ENCODE data around the gene INPP5D. TPM values are rescaled to one million over a fixed set of nuclear protein-coding genes. Genes with fewer than 3 reads are reported as not detected.
"Not testable (repeated sequence)": the region's sequence is repeated elsewhere in the genome, so short reads cannot be mapped to it uniquely, and the experiment has no call there.

Gene INPP5D
- polyA plus RNA-seq, 3 donors, result 6.6 to 7.2 (median 6.7) TPM

- no peak for DNase-seq
These were observed 8.6 kb upstream of the INPP5D start for GRCh38 chr2:233051241-233052149.

GRCh38 chr2:233052517-233052916, 7.6 kb upstream of the INPP5D start:
- not testable (repeated sequence) for DNase-seq

DNA sequence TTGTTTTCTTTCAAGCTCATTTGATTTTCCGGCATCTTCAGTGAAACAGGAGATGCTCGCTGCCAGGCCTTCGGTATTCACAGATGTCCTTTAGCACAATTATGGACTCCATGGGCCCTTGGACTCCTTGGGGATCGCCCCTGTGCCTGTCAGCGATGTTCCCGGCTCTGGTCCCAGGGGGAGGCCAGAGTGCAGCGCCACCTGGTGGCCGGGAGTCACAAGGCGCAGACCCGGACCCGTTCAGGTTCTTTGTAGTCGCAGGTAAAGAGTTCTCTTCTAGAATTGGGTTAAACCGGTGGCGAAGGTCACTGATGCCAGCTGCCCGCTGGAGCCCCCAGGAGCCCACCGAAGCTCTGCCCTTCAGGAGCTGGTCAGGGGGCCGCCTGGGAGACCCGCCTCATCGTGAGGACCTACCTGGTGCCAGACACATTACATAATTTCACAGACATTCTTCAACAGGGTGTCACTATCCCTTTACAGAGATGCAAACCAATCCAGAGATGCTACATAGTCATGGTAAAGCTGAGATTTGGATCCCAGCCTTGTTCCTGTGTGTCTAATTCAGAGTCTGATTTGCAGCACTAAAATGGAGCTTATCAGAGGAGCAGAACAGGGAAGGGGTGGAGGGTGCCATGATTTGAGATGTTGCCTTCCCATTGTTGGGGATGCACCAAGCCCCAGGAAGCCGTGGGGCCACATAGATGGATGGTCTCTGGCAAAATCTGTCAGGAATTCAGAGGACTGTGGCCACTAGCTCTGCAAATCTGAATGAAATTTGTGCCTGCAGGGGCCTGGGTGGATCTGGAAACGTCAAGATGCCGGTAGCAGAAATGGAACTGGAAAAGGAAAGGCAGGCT, 6.0 kb upstream of the INPP5D start:
- no peak for DNase-seq

DNA sequence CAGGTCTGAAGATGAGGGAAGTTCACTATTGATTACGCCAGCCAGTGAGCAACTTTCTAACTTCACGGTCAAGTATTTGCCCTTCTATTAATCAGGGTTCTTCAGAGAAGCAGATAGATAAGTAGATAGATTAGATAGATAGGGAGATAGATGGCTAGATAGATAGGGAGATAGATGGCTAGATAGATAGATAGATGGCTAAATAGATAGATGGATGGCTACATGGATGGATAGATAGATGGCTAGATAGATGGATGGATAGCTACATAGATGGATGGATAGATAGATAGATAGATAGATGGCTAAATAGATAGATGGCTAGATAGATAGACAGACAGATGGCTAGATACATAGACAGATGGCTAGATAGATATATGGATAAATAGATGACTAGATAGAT, 4.8 kb upstream of the INPP5D start:
- no peak for DNase-seq

DNA sequence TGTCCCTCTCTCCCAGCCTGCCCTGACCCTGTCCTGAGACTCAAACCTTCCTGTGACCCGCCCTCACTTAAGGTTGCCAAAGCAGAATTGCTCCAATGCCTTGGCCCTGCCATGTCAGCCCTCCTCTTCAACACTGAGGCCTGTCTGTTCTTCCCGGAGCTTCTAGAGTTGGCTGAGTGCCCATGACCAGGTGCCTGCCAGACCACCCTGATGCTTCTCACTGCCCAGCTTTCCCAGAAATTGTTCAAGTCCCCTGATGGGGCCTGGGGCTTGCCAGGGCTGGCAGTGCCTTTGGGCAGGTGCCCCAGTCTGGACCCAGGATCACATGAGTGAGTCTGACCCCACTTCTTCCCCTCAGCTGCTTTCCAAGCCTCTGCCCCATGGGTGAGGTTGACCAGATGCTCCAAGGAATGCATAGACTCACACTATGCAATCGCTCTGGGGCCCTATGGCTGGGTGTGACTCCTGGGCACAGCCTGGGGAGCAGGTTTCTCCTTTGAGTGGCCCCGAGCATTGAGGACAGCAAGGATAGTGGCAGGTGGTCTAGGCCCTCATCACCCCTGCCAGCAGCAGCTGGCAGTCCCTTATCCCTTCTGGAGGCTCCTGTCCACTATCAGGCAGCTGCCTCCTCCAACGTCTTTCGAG, 3.1 kb upstream of the INPP5D start:
- DNase-seq, result no peak

DNA sequence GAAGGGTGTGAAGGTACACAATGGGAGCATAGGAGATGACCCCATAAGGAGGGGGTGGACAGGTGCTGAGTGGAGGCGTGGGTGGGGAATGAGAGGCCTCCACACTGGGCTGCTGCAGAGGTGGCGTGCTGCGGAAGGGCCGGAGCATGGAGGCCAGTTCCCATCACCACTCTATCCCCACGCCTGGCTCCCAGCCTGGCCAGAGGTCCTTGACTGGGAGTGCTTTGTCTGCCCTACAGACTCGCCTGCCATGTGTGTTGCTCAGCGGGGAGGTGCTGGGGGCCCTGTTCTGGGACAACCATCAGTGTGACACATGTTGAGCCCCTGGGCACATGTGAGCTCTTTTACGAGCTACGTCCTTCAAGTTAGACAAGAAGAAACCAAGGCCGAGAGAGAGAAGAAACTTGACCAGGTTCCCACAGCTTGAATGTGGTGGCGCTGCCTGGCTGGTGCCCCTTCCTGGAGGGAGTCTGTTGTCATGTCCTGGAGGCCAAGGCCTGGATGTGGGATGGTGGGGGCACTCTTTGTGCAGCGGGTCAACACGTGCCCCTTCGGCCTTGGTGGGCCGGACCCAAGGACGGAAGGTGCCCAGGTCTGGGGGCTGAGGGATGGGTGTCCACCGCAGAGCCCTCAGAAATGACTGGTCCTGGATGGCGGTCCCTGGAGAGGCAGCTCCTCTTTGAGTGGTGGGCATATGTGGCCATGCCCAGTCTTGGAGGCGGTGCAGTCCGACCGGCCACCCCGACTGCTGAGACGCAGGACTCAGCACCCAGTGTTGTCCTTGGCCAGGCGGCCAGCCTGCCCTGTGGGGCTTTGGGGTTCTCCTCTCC, 1.2 kb upstream of the INPP5D start:
- no peak for DNase-seq

DNA sequence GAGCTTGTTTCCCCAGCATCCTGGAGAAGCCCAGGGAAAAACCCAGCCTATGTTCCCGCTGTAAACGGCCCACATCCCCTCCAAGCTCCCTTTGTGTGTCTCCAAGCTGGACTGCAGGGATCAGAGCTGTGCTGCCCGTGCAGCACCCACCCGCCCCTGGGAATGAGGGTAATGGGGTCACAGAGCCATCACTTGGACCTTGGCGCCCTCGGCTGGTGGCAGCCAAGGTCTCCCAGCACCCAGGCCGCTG, 670 bp upstream of the INPP5D start:
- no peak for DNase-seq

DNA sequence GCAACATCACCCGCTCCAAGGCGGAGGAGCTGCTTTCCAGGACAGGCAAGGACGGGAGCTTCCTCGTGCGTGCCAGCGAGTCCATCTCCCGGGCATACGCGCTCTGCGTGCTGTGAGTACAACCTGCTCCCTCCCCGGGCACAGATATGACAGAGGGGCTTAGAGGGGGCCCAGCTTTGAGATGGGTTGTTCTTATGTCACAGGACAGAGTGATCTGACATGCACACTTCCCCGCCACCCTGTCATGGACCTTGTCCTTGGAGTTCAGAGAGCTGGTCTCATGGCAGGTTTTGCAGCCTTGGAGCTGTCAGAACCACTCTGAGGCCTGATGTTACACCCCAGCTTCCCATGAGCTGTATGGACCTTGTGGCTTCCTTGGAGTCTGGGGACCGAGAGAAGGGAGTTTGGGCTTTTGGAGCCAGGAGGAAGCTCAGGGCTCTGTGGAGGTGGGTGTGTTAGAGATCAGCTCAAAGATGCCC, 398 bp downstream of the INPP5D start:
- DNase-seq, result no peak

GRCh38 chr2:233060980-233061590, 943 bp downstream of the INPP5D start:
- no peak for DNase-seq

DNA sequence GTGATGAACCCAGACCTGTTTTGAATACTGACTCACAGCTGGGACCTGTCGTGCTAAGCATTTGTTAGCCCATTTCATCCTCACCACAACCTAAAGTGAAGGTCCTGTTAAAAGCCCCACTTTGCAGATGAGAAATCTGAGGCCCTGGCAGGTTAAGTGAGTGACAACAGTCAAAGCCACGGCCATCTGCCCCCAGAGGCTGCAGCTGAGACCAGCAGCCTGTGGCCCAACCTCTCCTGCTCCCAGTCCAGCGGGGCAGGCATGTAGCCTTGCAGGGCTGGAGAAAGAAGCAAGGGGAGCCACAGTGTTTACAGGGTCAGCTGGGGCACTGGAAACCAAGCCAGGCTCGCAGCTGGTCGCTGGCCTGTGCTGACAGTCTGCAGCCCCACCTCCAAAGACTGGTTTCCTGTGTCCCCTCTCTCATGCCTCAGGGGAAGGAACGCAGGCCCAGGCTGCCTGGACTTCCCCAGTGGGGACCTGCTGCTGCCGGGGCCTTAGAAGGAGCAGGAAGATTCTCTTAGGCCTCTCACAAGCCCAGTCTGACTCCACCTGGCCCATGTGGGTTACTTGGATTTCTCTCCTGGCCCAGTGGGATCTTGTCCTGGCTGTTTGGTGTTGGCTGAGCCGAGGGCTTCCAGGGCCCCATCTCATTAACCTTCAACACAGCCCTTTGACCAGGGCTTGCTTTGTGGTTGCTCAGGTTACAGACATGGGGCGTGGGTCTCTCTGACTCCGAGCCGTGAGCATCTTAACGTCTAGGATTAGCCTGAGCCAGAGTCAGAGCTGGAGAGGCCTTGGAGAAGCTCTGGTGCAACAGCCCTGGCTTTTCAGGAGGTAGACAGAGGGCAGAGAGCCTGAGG, 1.7 kb downstream of the INPP5D start:
- no peak for DNase-seq

GRCh38 chr2:233062451-233062850, 2.3 kb downstream of the INPP5D start:
- no peak for DNase-seq

DNA sequence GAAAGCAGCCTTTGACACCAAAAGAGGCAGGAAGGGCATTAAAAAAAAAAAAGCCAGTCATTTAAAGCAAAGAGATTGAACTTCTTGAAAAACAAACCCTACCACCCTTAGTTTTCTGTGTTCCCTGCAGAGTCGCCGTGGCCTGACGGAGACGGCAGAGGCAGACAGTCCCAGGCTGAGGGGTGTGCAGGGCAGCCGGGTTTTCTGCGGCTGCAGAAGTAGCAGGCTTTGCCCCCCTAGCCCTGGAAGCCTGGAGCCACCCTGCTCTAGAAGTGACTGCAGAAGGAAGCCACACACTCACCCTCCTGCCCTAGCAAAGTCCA, 2.8 kb downstream of the INPP5D start:
- DNase-seq, result no peak

GRCh38 chr2:233063269-233063975, 3.3 kb downstream of the INPP5D start:
- no peak for DNase-seq

DNA sequence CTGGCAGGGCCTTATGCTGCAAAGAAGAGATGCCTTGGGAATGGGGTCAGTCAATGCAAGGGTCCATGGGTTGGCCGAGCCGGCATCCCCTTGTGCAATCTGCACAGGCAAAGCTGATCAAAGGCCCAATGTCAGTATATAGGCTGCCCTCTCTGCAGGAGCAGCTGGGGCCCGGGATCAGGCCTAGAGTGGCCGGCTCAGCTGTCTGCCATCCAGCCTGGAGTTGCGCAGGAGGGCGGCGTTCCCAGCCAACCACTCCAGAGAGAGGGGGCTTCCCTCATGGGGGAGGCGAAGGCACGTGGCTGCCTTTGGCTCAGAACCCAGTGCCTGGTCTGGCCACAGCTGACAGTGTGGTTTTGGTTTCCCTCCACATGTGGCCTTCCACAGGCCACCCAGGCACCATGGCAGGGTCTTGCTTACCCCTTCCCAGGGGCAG, 3.9 kb downstream of the INPP5D start:
- no peak for DNase-seq

- no peak for DNase-seq
These were observed 4.5 kb downstream of the INPP5D start for GRCh38 chr2:233064530-233065199.

GRCh38 chr2:233065200-233065589, 5.1 kb downstream of the INPP5D start:
- not testable (repeated sequence) for DNase-seq

DNA sequence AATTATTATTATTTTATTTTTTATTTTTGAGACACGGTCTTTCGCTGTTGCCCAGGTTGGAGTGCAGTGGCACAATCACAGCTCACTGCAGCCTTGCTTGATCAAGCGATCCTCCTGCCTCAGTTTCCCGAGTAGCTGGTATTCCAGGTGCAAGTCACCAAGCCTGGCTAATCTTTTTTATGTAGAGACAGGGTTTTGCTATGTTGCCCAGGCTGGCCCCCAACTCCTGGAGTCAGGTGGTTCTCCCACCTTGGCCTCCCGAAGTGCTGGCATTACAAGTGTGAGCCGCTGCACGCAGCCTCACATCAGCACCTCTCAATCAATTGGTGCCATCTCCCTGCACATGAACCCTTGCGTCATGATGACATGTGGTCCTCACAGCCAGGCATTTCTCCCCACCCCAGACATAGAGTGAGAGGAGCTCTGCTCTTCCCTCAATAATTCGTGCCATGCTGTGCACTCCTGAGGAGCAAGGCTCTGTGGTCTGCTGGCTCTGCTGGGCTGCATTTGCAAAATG, 5.9 kb downstream of the INPP5D start:
- DNase-seq, result no peak

DNA sequence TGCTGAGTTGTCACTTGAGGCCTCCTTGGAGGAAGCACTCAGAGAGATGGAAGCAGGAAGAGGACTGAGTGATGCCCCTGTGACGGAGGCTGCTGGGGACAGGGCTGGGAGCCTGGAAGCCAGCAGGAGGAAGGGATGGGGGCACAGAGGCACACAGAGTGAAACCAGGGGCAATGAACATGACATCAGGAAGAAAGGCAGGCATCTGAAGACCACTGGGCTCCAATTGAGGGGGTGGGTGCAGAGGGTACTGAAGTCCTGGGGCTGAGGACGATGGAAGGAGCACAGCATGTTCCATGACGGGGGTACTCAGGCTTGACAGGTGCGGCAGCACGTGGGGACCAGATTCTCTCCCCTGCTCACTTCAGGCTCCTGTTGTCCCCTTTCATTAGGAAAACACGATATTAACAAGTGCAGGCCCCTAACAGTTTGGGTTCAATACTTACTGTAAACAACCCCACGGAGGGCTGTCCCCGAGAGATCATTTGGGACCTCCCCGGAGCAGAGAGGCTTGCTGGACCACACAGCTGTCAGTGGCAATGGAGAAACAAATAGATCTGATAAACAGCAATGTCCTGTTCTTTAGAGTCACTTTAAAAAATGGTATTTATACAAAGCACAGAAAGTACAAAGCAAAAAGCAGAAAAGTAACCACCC, 8.7 kb downstream of the INPP5D start:
- no peak for DNase-seq
